Breast epithelium (tissue), 4 donors: ENCODE results near the gene MAP1LC3B2. TPM values are rescaled to one million over a fixed set of nuclear protein-coding genes. Genes with fewer than 3 reads are reported as not detected.
A peak's percentile ranks its signal among the peaks of the same experiment; 100 is the strongest.

Experiments
- DNase-seq, 2 donors: peaks; one replicate each; pipeline ENCODE4 v3.0.0-alpha.2; 2019; ENCODE audit warnings: low spot score in 2 of 2
- H3K27ac ChIP-seq, 2 donors: fragments of 200-600 bp; sonication (generic) in 1 of 2; one replicate each; pipeline ENCODE4 v1.5.1; 2016 to 2019; ENCODE audit warnings: mild to moderate bottlenecking in 1 of 2
- H3K27me3 ChIP-seq, 2 donors: fragments of 200-600 bp; sonication (generic) in 1 of 2; one replicate each; pipeline versions ENCODE4 v1.5.1 to v1.6.0; 2017 to 2019; ENCODE audit warnings: control low read depth in 1 of 2, mild to moderate bottlenecking in 1 of 2
- H3K36me3 ChIP-seq: fragments of 200-600 bp; one replicate; pipeline ENCODE4 v1.5.1; 2019
- H3K4me1 ChIP-seq, 2 donors: fragments of 200-600 bp; sonication (generic); one replicate each; pipeline ENCODE4 v1.5.1; 2016 to 2019; ENCODE audit warnings: control low read depth in 1 of 2
- H3K4me3 ChIP-seq, 3 donors: fragments of 200-600 bp; sonication (generic); 1 replicate in 2 of 3; 2 replicates in 1 of 3; pipeline ENCODE4 v1.5.1; 2016 to 2019; ENCODE audit warnings: mild to moderate bottlenecking in 3 of 3, moderate library complexity in 2 of 3
- H3K9me3 ChIP-seq, 2 donors: fragments of 200-600 bp; sonication (generic) in 1 of 2; one replicate each; pipeline ENCODE4 v1.5.1; 2016 to 2019; ENCODE audit warnings: control low read depth in 1 of 2
- CTCF ChIP-seq, 3 donors: fragments of 450-650 bp; IDR thresholded peaks; one replicate each; pipeline ENCODE4 v1.5.1; 2016 to 2017; ENCODE audit warnings: antibody characterized with exemption in 3 of 3, mild to moderate bottlenecking in 3 of 3, moderate library complexity in 3 of 3
- POLR2A ChIP-seq: fragments of 450-650 bp; IDR thresholded peaks from one replicate; pipeline ENCODE4 v1.6.1; 2016; ENCODE audit warnings: antibody characterized with exemption, mild to moderate bottlenecking, moderate library complexity
- POLR2AphosphoS5 ChIP-seq, 3 donors: sonication (generic); formaldehyde crosslinking; IDR thresholded peaks; one replicate each; pipeline ENCODE4 v1.6.1; 2017; ENCODE audit warnings: antibody characterized with exemption in 3 of 3
- intact Hi-C: fragments of 100-400 bp; cut with DNase I; formaldehyde crosslinking; loops from one replicate; pipeline ENCODE4 v1.15.1; 2023; ENCODE audit warnings: low total_unique reads
- total RNA-seq, 3 donors: library from RNA; depleted of rRNA; stranded (reverse); fragments of >200 nt; gene quantifications; one replicate each; pipeline ENCODE4 v1.1.0, GENCODE V29; 2016

The MAP1LC3B2 gene
- total RNA-seq, 3 donors from 2014 or later = 0.98 to 8.5 (median 1.1) TPM

- no peak overlapping the region for H3K27ac ChIP-seq
- intact Hi-C loops = no loop called here
- H3K9me3 ChIP-seq = no peaks in the 10 kb centered on the region
- H3K27me3 ChIP-seq = no peaks in the 10 kb centered on the region
- peaks cover 0 to 3% of the 10 kb centered on the region in 2 donors for H3K4me1 ChIP-seq
- no peak overlapping the region for H3K4me3 ChIP-seq
- H3K36me3 ChIP-seq = no peaks in the 10 kb centered on the region
- TF ChIP-seq POLR2A (no peak), CTCF (IDR thresholded peaks at IDR 0.05) (no peak), POLR2AphosphoS5 (IDR thresholded peaks at IDR 0.05) (no peak)
- no peak for DNase-seq
These were observed 6.3 kb upstream of the MAP1LC3B2 start for GRCh38 chr12:116552773-116553373.

DNA sequence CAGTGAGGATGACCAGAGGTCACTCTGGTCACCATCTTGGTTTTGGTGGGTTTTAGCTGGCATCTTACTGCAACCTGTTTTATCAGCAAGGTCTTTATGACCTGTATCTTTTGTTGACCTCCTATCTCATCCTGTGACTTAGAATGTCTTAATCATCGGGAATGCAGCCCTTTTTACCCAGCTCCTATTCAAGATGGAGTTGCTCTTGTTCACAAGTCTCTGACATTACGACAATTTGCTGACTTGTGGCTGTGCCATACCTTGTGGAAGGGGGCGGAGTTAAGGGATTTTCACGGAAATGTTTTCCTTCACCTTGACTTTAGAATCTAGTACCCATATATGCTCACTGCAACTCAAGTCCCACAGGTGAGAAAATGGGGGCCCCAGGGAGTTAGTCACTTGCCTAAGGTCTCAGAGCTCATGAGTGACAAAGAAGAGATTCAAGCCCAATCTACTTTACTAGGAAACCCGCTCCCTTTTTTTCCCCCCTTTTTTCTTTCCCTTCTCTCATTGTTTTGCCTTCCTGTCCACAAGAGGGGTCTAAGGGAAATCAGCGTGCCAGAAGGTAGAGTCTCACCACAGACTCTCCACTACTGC is 2.7 kb upstream of the MAP1LC3B2 start:
- Histone ChIP-seq H3K9me3 (no peaks in the 10 kb centered on the region), H3K27me3 (no peaks in the 10 kb centered on the region), H3K4me1 (peaks cover 3 to 5% of the 10 kb centered on the region in 2 donors), H3K4me3 (no peak overlapping the region), H3K36me3 (no peaks in the 10 kb centered on the region), H3K27ac (peak overlapping the region; percentile 67 to 80)
- no peak for DNase-seq
- intact Hi-C loops = no loop called here
- TF ChIP-seq CTCF (IDR thresholded peaks at IDR 0.05) (no peak), POLR2AphosphoS5 (IDR thresholded peaks at IDR 0.05) (no peak), POLR2A (no peak)

GRCh38 chr12:116556964-116557698 is 2.0 kb upstream of the MAP1LC3B2 start:
- intact Hi-C loops = no loop called here
- Histone ChIP-seq H3K9me3 (no peaks in the 10 kb centered on the region), H3K27me3 (no peaks in the 10 kb centered on the region), H3K4me1 (peaks cover 3 to 5% of the 10 kb centered on the region in 2 donors), H3K27ac (peak overlapping the region; percentile 67 to 80), H3K4me3 (no peak overlapping the region), H3K36me3 (no peaks in the 10 kb centered on the region)
- peak in 1 of 2 donors; percentile 63 for DNase-seq
- TF ChIP-seq POLR2A (peak; percentile 14), CTCF (IDR thresholded peaks at IDR 0.05) (no peak), POLR2AphosphoS5 (IDR thresholded peaks at IDR 0.05) (no peak)

GRCh38 chr12:116558280-116559161 is 660 bp upstream of the MAP1LC3B2 start:
- H3K4me3 ChIP-seq = peak overlapping the region in 1 of 3 donors; percentile 13

More at GRCh38 chr12:116558280-116559161, 660 bp upstream of the MAP1LC3B2 start:
- intact Hi-C loops = no loop called here
- no peaks in the 10 kb centered on the region for H3K27me3 ChIP-seq
- H3K36me3 ChIP-seq = no peaks in the 10 kb centered on the region
- DNase-seq = no peak
- H3K9me3 ChIP-seq = no peaks in the 10 kb centered on the region
- peaks cover 3 to 5% of the 10 kb centered on the region in 2 donors for H3K4me1 ChIP-seq
- peak overlapping the region; percentile 87 for H3K27ac ChIP-seq
- TF ChIP-seq CTCF (IDR thresholded peaks at IDR 0.05) = no peak
- TF ChIP-seq POLR2A = no peak
- TF ChIP-seq POLR2AphosphoS5 (IDR thresholded peaks at IDR 0.05) = no peak
